ENCODE data around the gene SPTLC1.

DNA sequence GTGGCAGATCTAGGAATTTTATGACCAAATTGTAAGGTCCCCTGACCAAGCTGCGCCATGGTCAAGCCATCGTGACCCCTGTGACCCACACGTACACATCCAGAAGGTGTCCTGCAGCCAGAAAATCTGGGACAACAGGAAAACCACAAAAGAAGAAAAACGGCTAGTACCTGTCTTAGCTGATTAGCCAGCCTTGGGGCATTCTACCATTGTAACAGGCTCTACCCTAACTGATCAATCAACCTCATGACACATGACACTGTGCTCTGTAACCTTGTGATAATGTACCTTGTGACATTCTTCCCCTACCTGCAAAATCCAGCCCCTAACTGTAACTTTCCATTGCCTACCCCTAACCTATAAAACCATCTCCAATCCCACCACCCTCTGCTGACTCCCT, 43.6 kb downstream of the SPTLC1 start:
- TF ChIP-seq ZNF644 (CRISPR knock-in tag; IDR thresholded peaks at IDR 0.05; ENCODE audit: low read depth) (no peak), SAFB2 (CRISPR knock-in tag; IDR thresholded peaks at IDR 0.05; ENCODE audit: borderline replicate concordance, low read depth) (no peak), PHF20 (CRISPR knock-in tag; IDR thresholded peaks at IDR 0.05) (no peak), ZNF761 (CRISPR knock-in tag; conservative IDR thresholded peaks at IDR 0.05) (no peak), POLR2A (IDR thresholded peaks at IDR 0.05; ENCODE audit: insufficient read depth in 1 of 2, low read depth in 2 of 2, low read length in 2 of 2) (no peak), ZBTB1 (CRISPR knock-in tag; IDR thresholded peaks at IDR 0.05; ENCODE audit: borderline replicate concordance) (no peak), ZNF562 (CRISPR knock-in tag; IDR thresholded peaks at IDR 0.05; ENCODE audit: borderline replicate concordance) (no peak), TGIF2 (CRISPR knock-in tag; IDR thresholded peaks at IDR 0.05) (no peak), ELF4 (CRISPR knock-in tag; IDR thresholded peaks at IDR 0.05; ENCODE audit: borderline replicate concordance) (no peak)
- TF ChIP-seq, protein P1, sequence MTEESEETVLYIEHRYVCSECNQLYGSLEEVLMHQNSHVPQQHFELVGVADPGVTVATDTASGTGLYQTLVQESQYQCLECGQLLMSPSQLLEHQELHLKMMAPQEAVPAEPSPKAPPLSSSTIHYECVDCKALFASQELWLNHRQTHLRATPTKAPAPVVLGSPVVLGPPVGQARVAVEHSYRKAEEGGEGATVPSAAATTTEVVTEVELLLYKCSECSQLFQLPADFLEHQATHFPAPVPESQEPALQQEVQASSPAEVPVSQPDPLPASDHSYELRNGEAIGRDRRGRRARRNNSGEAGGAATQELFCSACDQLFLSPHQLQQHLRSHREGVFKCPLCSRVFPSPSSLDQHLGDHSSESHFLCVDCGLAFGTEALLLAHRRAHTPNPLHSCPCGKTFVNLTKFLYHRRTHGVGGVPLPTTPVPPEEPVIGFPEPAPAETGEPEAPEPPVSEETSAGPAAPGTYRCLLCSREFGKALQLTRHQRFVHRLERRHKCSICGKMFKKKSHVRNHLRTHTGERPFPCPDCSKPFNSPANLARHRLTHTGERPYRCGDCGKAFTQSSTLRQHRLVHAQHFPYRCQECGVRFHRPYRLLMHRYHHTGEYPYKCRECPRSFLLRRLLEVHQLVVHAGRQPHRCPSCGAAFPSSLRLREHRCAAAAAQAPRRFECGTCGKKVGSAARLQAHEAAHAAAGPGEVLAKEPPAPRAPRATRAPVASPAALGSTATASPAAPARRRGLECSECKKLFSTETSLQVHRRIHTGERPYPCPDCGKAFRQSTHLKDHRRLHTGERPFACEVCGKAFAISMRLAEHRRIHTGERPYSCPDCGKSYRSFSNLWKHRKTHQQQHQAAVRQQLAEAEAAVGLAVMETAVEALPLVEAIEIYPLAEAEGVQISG (CRISPR knock-in tag; IDR thresholded peaks at IDR 0.05): no peak
- TF ChIP-seq, protein P2, sequence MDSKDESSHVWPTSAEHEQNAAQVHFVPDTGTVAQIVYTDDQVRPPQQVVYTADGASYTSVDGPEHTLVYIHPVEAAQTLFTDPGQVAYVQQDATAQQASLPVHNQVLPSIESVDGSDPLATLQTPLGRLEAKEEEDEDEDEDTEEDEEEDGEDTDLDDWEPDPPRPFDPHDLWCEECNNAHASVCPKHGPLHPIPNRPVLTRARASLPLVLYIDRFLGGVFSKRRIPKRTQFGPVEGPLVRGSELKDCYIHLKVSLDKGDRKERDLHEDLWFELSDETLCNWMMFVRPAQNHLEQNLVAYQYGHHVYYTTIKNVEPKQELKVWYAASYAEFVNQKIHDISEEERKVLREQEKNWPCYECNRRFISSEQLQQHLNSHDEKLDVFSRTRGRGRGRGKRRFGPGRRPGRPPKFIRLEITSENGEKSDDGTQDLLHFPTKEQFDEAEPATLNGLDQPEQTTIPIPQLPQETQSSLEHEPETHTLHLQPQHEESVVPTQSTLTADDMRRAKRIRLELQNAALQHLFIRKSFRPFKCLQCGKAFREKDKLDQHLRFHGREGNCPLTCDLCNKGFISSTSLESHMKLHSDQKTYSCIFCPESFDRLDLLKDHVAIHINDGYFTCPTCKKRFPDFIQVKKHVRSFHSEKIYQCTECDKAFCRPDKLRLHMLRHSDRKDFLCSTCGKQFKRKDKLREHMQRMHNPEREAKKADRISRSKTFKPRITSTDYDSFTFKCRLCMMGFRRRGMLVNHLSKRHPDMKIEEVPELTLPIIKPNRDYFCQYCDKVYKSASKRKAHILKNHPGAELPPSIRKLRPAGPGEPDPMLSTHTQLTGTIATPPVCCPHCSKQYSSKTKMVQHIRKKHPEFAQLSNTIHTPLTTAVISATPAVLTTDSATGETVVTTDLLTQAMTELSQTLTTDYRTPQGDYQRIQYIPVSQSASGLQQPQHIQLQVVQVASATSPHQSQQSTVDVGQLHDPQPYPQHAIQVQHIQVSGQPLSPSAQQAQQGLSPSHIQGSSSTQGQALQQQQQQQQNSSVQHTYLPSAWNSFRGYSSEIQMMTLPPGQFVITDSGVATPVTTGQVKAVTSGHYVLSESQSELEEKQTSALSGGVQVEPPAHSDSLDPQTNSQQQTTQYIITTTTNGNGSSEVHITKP (CRISPR knock-in tag; IDR thresholded peaks at IDR 0.05; ENCODE audit: low read depth): no peak
- TF ChIP-seq, protein P3, sequence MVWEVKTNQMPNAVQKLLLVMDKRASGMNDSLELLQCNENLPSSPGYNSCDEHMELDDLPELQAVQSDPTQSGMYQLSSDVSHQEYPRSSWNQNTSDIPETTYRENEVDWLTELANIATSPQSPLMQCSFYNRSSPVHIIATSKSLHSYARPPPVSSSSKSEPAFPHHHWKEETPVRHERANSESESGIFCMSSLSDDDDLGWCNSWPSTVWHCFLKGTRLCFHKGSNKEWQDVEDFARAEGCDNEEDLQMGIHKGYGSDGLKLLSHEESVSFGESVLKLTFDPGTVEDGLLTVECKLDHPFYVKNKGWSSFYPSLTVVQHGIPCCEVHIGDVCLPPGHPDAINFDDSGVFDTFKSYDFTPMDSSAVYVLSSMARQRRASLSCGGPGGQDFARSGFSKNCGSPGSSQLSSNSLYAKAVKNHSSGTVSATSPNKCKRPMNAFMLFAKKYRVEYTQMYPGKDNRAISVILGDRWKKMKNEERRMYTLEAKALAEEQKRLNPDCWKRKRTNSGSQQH (CRISPR knock-in tag; IDR thresholded peaks at IDR 0.05; ENCODE audit: low read depth): no peak
